SK-N-SH (cell line): Measurements from ENCODE around the gene BCAR1. TPM values are rescaled to one million over a fixed set of nuclear protein-coding genes. Genes with fewer than 3 reads are reported as not detected.

ENCODE experiments used
- CTCF ChIA-PET: fragments of 300-600, 350-600 bp; formaldehyde crosslinking; extraction: SDS; loops from one replicate; lab custom pipeline; 2021; lab: Yijun Ruan, JAX
- POLR2A ChIA-PET: fragments of 350-600 bp; sonication (Branson Sonifier 250); formaldehyde crosslinking; extraction: SDS; loops from one replicate; lab custom pipeline; 2020; ENCODE audit warnings: antibody characterized with exemption, inconsistent platforms; lab: Yijun Ruan, JAX
- DNase-seq: peaks from one replicate; pipeline ENCODE4 v3.0.0; 2012
- H2AFZ ChIP-seq: fragments of 200-600 bp; sonication (generic); 2 replicates; pipeline ENCODE4 v1.8.1; 2016; ENCODE audit warnings: antibody characterized with exemption, mild to moderate bottlenecking, low read depth
- H3F3A ChIP-seq: fragments of 200-600 bp; sonication (generic); replicated peaks from 2 replicates; pipeline ENCODE3; 2016; ENCODE audit warnings: antibody characterized with exemption, mild to moderate bottlenecking; ENCODE audit not compliant: insufficient read depth
- H3K27ac ChIP-seq, 2 experiments: fragments of 200-500 bp in 1 of 2; fragments of 200-600 bp in 1 of 2; sonication (Bioruptor generic) in 1 of 2; sonication (generic), shearing (Covaris generic) in 1 of 2; 2 replicates each; pipeline versions ENCODE4 v1.5.1 to v1.6.1; 2014 to 2016; ENCODE audit warnings: low read depth in 2 of 2, inconsistent platforms in 1 of 2, low read length in 1 of 2, mild to moderate bottlenecking in 1 of 2, mixed read lengths in 1 of 2
- H3K27me3 ChIP-seq: fragments of 200-600 bp; sonication (generic), shearing (Covaris generic); 2 replicates; pipeline ENCODE4 v1.6.1; 2016; ENCODE audit warnings: mixed run types; ENCODE audit not compliant: insufficient read depth
- H3K36me3 ChIP-seq, 2 experiments: fragments of 200-500 bp in 1 of 2; fragments of 200-600 bp in 1 of 2; sonication (Bioruptor generic) in 1 of 2; sonication (generic) in 1 of 2; replicated peaks in 1 of 2; 2 replicates each; pipeline versions ENCODE3 to v1.5.1; 2014 to 2016; ENCODE audit warnings: low read length in 1 of 2, mild to moderate bottlenecking in 1 of 2; ENCODE audit not compliant: insufficient read depth in 2 of 2, control insufficient read depth in 1 of 2
- H3K4me1 ChIP-seq, 2 experiments: fragments of 200-500 bp in 1 of 2; fragments of 200-600 bp in 1 of 2; sonication (Bioruptor generic) in 1 of 2; sonication (generic), shearing (Covaris generic) in 1 of 2; 2 replicates each; pipeline versions ENCODE4 v1.5.1 to v1.6.1; 2014 to 2016; ENCODE audit warnings: low read depth in 1 of 2, low read length in 1 of 2, mixed run types in 1 of 2; ENCODE audit not compliant: insufficient read depth in 2 of 2, control insufficient read depth in 1 of 2
- H3K4me2 ChIP-seq: fragments of 200-600 bp; sonication (generic), shearing (Covaris generic); 2 replicates; pipeline ENCODE4 v1.6.1; 2017; ENCODE audit warnings: mixed run types
- H3K4me3 ChIP-seq, 2 experiments: fragments of 200-500 bp in 1 of 2; fragments of 200-600 bp in 1 of 2; sonication (Bioruptor generic) in 1 of 2; sonication (generic), shearing (Covaris generic) in 1 of 2; 2 replicates each; pipeline versions ENCODE4 v1.5.1 to v1.8.1; 2014 to 2016; ENCODE audit warnings: low read depth in 2 of 2, inconsistent platforms in 1 of 2, low read length in 1 of 2, mild to moderate bottlenecking in 1 of 2, mixed read lengths in 1 of 2, moderate library complexity in 1 of 2
- H3K79me2 ChIP-seq: fragments of 200-600 bp; sonication (generic); 2 replicates; pipeline ENCODE4 v1.8.1; 2017; ENCODE audit warnings: mild to moderate bottlenecking; ENCODE audit not compliant: insufficient read depth
- H3K9ac ChIP-seq: fragments of 200-600 bp; sonication (generic); 2 replicates; pipeline ENCODE4 v1.6.1; 2017; ENCODE audit warnings: mixed run types
- H3K9me2 ChIP-seq: fragments of 200-600 bp; sonication (generic); 2 replicates; pipeline ENCODE4 v1.6.1; 2017; ENCODE audit warnings: mixed run types
- H3K9me3 ChIP-seq: fragments of 200-600 bp; sonication (generic); 2 replicates; pipeline ENCODE4 v1.6.1; 2017; ENCODE audit warnings: mixed run types, mild to moderate bottlenecking, moderate library complexity
- H4K20me1 ChIP-seq: fragments of 200-600 bp; sonication (generic); 2 replicates; pipeline ENCODE4 v1.6.1; 2017; ENCODE audit warnings: mild to moderate bottlenecking, mixed run types; ENCODE audit not compliant: insufficient read depth
- EP300 ChIP-seq, 2 experiments: IDR thresholded peaks; 2 replicates each; pipeline versions ENCODE4 v1.4.0 to v1.6.1; 2012; ENCODE audit warnings: borderline replicate concordance in 1 of 2, low read depth in 1 of 2, low read length in 1 of 2
- EZH2phosphoT487 ChIP-seq: fragments of 200-600 bp; sonication (generic); IDR thresholded peaks from 2 replicates; pipeline ENCODE4 v1.6.1; 2017; ENCODE audit warnings: low read depth, mixed run types, mild to moderate bottlenecking, antibody characterized with exemption, moderate library complexity, borderline replicate concordance
- FOSL2 ChIP-seq: IDR thresholded peaks from 2 replicates; pipeline ENCODE4 v1.4.0; 2012; ENCODE audit warnings: low read depth, mild to moderate bottlenecking, moderate library complexity, borderline replicate concordance
- FOXJ3 ChIP-seq: sonication (generic); formaldehyde crosslinking; IDR thresholded peaks from 2 replicates; pipeline ENCODE4 v1.5.1; 2020; ENCODE audit warnings: mild to moderate bottlenecking, missing genetic modification reagents
- FOXM1 ChIP-seq: IDR thresholded peaks from 2 replicates; pipeline ENCODE4 v1.4.0; 2012; ENCODE audit warnings: low read depth, mild to moderate bottlenecking
- GATA2 ChIP-seq: sonication (generic); formaldehyde crosslinking; IDR thresholded peaks from 2 replicates; pipeline ENCODE4 v1.5.0; 2020; ENCODE audit warnings: mild to moderate bottlenecking, missing genetic modification reagents
- MEF2A ChIP-seq: IDR thresholded peaks from 2 replicates; pipeline ENCODE4 v1.4.0; 2012; ENCODE audit warnings: low read depth, borderline replicate concordance
- MXI1 ChIP-seq: IDR thresholded peaks from 2 replicates; pipeline ENCODE4 v1.6.1; 2012; ENCODE audit warnings: mild to moderate bottlenecking, low read depth, low read length, improper control_type of control experiment
- NFIC ChIP-seq: IDR thresholded peaks from 2 replicates; pipeline ENCODE4 v1.4.0; 2012; ENCODE audit warnings: borderline replicate concordance
- RCOR1 ChIP-seq: fragments of 150-350 bp; IDR thresholded peaks from 2 replicates; pipeline ENCODE4 v1.6.1; 2017; ENCODE audit warnings: antibody characterized with exemption, low read length
- RXRA ChIP-seq: IDR thresholded peaks from 2 replicates; pipeline ENCODE4 v1.4.0; 2012; ENCODE audit warnings: low read depth, mild to moderate bottlenecking, borderline replicate concordance
- SMC3 ChIP-seq: IDR thresholded peaks from 2 replicates; pipeline ENCODE4 v1.6.1; 2012; ENCODE audit warnings: low read depth, low read length, improper control_type of control experiment
- TCF12 ChIP-seq: IDR thresholded peaks from 2 replicates; pipeline ENCODE4 v1.4.0; 2012
- TEAD4 ChIP-seq: IDR thresholded peaks from 2 replicates; pipeline ENCODE4 v1.4.0; 2012; ENCODE audit warnings: mild to moderate bottlenecking, borderline replicate concordance; ENCODE audit not compliant: insufficient read depth
- WGBS: methylation state at CpG from one replicate; pipeline ENCODE4 v1.1.6; 2017; ENCODE audit warnings: low lambda C conversion rate; 5-methylcytosine and 5-hydroxymethylcytosine counted together
- polyA plus RNA-seq, 3 experiments: library from polyadenylated mRNA; depleted of rRNA; stranded (reverse); fragments of >200 nt; gene quantifications; 2 replicates each; pipeline ENCODE4 v1.2.3, GENCODE V29; 2012
- TF ChIP-seq, protein P1 (sequence below): IDR thresholded peaks from 2 replicates; pipeline ENCODE4 v1.4.0; 2012; ENCODE audit warnings: low read depth, borderline replicate concordance
- TF ChIP-seq, protein P2 (sequence below): fragments of 200-600 bp; sonication (generic); IDR thresholded peaks from 2 replicates; pipeline ENCODE4 v1.6.1; 2017; ENCODE audit warnings: antibody characterized with exemption, mild to moderate bottlenecking, moderate library complexity
- TF ChIP-seq, protein P3 (sequence below): IDR thresholded peaks from 2 replicates; pipeline ENCODE4 v1.4.0; 2012; ENCODE audit warnings: low read depth
- TF ChIP-seq, protein P4 (sequence below): IDR thresholded peaks from 2 replicates; pipeline ENCODE4; 2012

BCAR1 gene
- polyA plus RNA-seq, 1 of the 3 experiments (the other 2 are of a cell fraction), result 45.1 TPM

DNA sequence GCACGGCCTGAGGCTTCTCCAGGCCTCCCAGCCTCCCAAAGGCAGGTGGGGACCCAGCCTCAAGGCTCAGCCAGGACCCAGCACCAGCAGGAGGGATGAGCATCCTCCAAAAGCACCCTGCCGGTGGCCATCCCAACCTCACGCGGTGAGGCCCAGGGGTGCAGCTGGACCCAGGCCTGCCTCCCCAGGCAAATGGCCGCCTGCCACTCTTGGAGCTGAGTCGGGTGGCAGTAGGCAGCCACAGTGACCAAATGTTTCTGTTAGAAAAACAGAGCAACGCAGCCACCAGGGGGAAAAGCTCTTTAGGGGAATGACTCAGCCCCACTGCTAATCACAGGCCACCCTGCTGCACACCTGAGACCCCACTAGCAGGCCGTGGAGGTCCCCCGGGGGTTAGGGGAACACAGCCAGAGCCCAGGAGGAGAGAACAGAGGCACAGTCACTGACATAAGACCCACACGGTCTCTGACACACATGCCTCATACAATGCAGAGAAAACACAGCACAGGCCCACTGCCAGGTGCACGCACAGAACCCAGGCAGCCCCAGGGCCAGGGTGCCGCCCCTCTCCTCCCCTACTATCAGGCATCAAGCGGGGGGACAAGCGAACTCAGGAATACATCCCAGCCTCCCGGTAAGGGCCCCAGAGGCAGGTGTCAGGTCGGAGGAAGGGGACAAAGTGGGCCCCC lies 12.4 kb downstream of the BCAR1 start (continued):
- TF ChIP-seq, protein P1, sequence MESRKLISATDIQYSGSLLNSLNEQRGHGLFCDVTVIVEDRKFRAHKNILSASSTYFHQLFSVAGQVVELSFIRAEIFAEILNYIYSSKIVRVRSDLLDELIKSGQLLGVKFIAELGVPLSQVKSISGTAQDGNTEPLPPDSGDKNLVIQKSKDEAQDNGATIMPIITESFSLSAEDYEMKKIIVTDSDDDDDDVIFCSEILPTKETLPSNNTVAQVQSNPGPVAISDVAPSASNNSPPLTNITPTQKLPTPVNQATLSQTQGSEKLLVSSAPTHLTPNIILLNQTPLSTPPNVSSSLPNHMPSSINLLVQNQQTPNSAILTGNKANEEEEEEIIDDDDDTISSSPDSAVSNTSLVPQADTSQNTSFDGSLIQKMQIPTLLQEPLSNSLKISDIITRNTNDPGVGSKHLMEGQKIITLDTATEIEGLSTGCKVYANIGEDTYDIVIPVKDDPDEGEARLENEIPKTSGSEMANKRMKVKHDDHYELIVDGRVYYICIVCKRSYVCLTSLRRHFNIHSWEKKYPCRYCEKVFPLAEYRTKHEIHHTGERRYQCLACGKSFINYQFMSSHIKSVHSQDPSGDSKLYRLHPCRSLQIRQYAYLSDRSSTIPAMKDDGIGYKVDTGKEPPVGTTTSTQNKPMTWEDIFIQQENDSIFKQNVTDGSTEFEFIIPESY, result no peak
- TF ChIP-seq FOXJ3 (CRISPR knock-in tag) (no peak), TEAD4 (no peak), RCOR1 (no peak)

DNA sequence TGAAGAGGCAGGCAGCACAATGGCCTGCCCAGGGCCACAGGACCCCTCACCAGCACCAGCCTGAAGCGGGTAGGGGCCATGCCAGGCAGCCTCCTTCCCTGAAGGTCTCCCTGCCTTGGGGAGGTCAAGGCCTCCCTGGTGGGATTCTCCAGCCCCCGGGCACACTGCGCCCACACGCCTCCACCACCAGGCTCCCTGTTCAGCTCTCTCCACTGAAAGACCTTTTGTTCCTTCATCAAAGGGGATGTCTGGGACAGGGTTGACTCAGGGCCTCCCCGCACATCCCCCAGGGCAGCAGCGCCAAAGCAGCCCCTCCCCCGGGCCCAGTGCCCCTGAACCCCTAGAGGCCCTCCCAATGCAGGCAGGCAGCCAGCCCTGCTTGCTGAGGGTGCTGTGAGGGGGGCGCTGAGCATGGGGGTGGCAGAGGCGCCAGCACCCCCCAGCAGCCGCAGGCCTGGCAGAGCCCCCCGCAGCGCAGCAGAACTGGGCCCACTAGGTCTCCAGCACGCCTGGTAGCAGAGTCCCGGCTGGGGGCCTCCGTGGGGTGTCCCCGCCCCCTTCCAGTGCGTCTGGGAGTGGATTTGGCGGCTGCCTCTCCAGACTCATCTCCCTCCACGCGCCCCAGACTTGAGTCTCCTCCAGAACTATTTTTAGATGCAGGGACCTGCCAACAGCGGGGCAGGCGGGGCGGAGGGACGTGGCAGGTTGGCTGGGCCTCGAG lies 13.1 kb downstream of the BCAR1 start:
- Histone ChIP-seq H3K4me2 (peak overlapping the region; percentile 86), H4K20me1 (peaks cover 62% of the 10 kb centered on the region), H3K36me3 (peaks cover 16 to 54% of the 10 kb centered on the region in 2 experiments), H3K27ac (peak overlapping the region; percentile 85 to 95), H3K4me3 (peak overlapping the region in 1 of 2 experiments; percentile 41; a peak in 2 of 4 replicates), H3K9me3 (no peaks in the 10 kb centered on the region), H2AFZ (no peak overlapping the region), H3K9ac (peak overlapping the region; percentile 72), H3K4me1 (peaks cover 41 to 57% of the 10 kb centered on the region in 2 experiments), H3K79me2 (peaks cover 99% of the 10 kb centered on the region), H3K9me2 (no peaks in the 10 kb centered on the region), H3K27me3 (no peaks in the 10 kb centered on the region), H3F3A (peaks cover 26% of the 10 kb centered on the region)
- peak; percentile 71 for DNase-seq
- ChIA-PET POLR2A (no interaction called here), CTCF (interaction anchor here (1.1 to 2.8 kb wide), 4 partner anchors 39 to 410 kb away, joined by 3 to 16 read pairs (median 6); no protein-coding TSS in a partner anchor)
- WGBS, result 37% methylated on average over 6 of the region's 25 CpGs
- TF ChIP-seq TCF12 (peak; percentile 57; the same call in 1 of the 2 replicates), MXI1 (0 out of 2 replicates have a peak, but pooled peaks have one; percentile 24), GATA2 (CRISPR knock-in tag) (no peak), TEAD4 (0 out of 2 replicates have a peak, but pooled peaks have one; percentile 28), EP300 (IDR thresholded peaks at IDR 0.05; ENCODE audit: borderline replicate concordance in 1 of 2, low read depth in 1 of 2, low read length in 1 of 2) (peak in 1 of 2 experiments; percentile 39; a peak in 1 of 4 replicates), RXRA (peak; percentile 73; the same call in 1 of the 2 replicates), RCOR1 (no peak), FOXJ3 (CRISPR knock-in tag) (no peak), EZH2phosphoT487 (no peak), MEF2A (peak; percentile 98), SMC3 (no peak), NFIC (peak; percentile 93), FOSL2 (peak; percentile 14; the same call in 1 of the 2 replicates), FOXM1 (peak; percentile 32; the same call in 1 of the 2 replicates)
- TF ChIP-seq, protein P2, sequence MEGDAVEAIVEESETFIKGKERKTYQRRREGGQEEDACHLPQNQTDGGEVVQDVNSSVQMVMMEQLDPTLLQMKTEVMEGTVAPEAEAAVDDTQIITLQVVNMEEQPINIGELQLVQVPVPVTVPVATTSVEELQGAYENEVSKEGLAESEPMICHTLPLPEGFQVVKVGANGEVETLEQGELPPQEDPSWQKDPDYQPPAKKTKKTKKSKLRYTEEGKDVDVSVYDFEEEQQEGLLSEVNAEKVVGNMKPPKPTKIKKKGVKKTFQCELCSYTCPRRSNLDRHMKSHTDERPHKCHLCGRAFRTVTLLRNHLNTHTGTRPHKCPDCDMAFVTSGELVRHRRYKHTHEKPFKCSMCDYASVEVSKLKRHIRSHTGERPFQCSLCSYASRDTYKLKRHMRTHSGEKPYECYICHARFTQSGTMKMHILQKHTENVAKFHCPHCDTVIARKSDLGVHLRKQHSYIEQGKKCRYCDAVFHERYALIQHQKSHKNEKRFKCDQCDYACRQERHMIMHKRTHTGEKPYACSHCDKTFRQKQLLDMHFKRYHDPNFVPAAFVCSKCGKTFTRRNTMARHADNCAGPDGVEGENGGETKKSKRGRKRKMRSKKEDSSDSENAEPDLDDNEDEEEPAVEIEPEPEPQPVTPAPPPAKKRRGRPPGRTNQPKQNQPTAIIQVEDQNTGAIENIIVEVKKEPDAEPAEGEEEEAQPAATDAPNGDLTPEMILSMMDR, result peak; percentile 9; the same call in 1 of the 2 replicates
- TF ChIP-seq, protein P3, sequence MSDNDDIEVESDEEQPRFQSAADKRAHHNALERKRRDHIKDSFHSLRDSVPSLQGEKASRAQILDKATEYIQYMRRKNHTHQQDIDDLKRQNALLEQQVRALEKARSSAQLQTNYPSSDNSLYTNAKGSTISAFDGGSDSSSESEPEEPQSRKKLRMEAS, result peak; percentile 89
- TF ChIP-seq, protein P4, sequence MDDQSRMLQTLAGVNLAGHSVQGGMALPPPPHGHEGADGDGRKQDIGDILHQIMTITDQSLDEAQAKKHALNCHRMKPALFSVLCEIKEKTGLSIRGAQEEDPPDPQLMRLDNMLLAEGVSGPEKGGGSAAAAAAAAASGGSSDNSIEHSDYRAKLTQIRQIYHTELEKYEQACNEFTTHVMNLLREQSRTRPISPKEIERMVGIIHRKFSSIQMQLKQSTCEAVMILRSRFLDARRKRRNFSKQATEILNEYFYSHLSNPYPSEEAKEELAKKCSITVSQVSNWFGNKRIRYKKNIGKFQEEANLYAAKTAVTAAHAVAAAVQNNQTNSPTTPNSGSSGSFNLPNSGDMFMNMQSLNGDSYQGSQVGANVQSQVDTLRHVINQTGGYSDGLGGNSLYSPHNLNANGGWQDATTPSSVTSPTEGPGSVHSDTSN, result peak; percentile 38
- TF ChIP-seq, protein P1, result 0 out of 2 replicates have a peak, but pooled peaks have one; percentile 40
